ENCODE data around the gene CDH22.

Gene CDH22

GRCh38 chr20:46350986-46351267 is 42.6 kb upstream of the CDH22 start:
- H3K27me3 ChIP-seq (ENCODE audit: low read depth, low read length) = no peaks in the 10 kb centered on the region
- H3K27ac ChIP-seq (ENCODE audit: low read length) = no peak overlapping the region
- peaks cover 4 to 27% of the 10 kb centered on the region in 2 donors for H3K36me3 ChIP-seq (ENCODE audit: control insufficient read depth in 1 of 2, insufficient read depth in 2 of 2, low read length in 2 of 2)
- peaks cover 0 to 15% of the 10 kb centered on the region in 2 donors for H3K4me1 ChIP-seq (ENCODE audit: control insufficient read depth in 1 of 2, insufficient read depth in 2 of 2, low read length in 2 of 2)
- no peak overlapping the region for H3K4me3 ChIP-seq (ENCODE audit: low read depth in 1 of 2, low read length in 2 of 2)
- H3K9me3 ChIP-seq (ENCODE audit: control insufficient read depth in 1 of 2, low read length in 2 of 2) = no peaks in the 10 kb centered on the region

- Histone ChIP-seq H3K4me3 (ENCODE audit: low read depth in 1 of 2, low read length in 2 of 2) (no peak overlapping the region), H3K4me1 (ENCODE audit: control insufficient read depth in 1 of 2, insufficient read depth in 2 of 2, low read length in 2 of 2) (peaks cover 0 to 15% of the 10 kb centered on the region in 2 donors), H3K9me3 (ENCODE audit: control insufficient read depth in 1 of 2, low read length in 2 of 2) (no peaks in the 10 kb centered on the region), H3K36me3 (ENCODE audit: control insufficient read depth in 1 of 2, insufficient read depth in 2 of 2, low read length in 2 of 2) (peaks cover 4 to 24% of the 10 kb centered on the region in 2 donors), H3K27ac (ENCODE audit: low read length) (no peak overlapping the region), H3K27me3 (ENCODE audit: low read depth, low read length) (no peaks in the 10 kb centered on the region)
These were observed 42.1 kb upstream of the CDH22 start for GRCh38 chr20:46350201-46350985.

- no peaks in the 10 kb centered on the region for H3K9me3 ChIP-seq (ENCODE audit: control insufficient read depth in 1 of 2, low read length in 2 of 2)
- no peak overlapping the region for H3K4me3 ChIP-seq (ENCODE audit: low read depth in 1 of 2, low read length in 2 of 2)
- peaks cover 0 to 15% of the 10 kb centered on the region in 2 donors for H3K4me1 ChIP-seq (ENCODE audit: control insufficient read depth in 1 of 2, insufficient read depth in 2 of 2, low read length in 2 of 2)
- peaks cover 4 to 22% of the 10 kb centered on the region in 2 donors for H3K36me3 ChIP-seq (ENCODE audit: control insufficient read depth in 1 of 2, insufficient read depth in 2 of 2, low read length in 2 of 2)
- H3K27me3 ChIP-seq (ENCODE audit: low read depth, low read length) = no peaks in the 10 kb centered on the region
- H3K27ac ChIP-seq (ENCODE audit: low read length) = no peak overlapping the region
These were observed 41.4 kb upstream of the CDH22 start for GRCh38 chr20:46349742-46350056.

- no peaks in the 10 kb centered on the region for H3K27me3 ChIP-seq (ENCODE audit: low read depth, low read length)
- H3K9me3 ChIP-seq (ENCODE audit: control insufficient read depth in 1 of 2, low read length in 2 of 2) = no peaks in the 10 kb centered on the region
- H3K27ac ChIP-seq (ENCODE audit: low read length) = no peak overlapping the region
- peaks cover 0 to 15% of the 10 kb centered on the region in 2 donors for H3K4me1 ChIP-seq (ENCODE audit: control insufficient read depth in 1 of 2, insufficient read depth in 2 of 2, low read length in 2 of 2)
- no peak overlapping the region for H3K4me3 ChIP-seq (ENCODE audit: low read depth in 1 of 2, low read length in 2 of 2)
- H3K36me3 ChIP-seq (ENCODE audit: control insufficient read depth in 1 of 2, insufficient read depth in 2 of 2, low read length in 2 of 2) = peaks cover 4 to 22% of the 10 kb centered on the region in 2 donors
These were observed 40.9 kb upstream of the CDH22 start for GRCh38 chr20:46349035-46349741.

GRCh38 chr20:46347841-46348803 is 39.8 kb upstream of the CDH22 start:
- no peak overlapping the region for H3K27ac ChIP-seq (ENCODE audit: low read length)

GRCh38 chr20:46346770-46347169 is 38.5 kb upstream of the CDH22 start:
- H3K36me3 ChIP-seq (ENCODE audit: control insufficient read depth in 1 of 2, insufficient read depth in 2 of 2, low read length in 2 of 2) = peaks cover 4 to 22% of the 10 kb centered on the region in 2 donors
- H3K27ac ChIP-seq (ENCODE audit: low read length) = no peak overlapping the region
- H3K27me3 ChIP-seq (ENCODE audit: low read depth, low read length) = peaks cover 10% of the 10 kb centered on the region
- peaks cover 0 to 27% of the 10 kb centered on the region in 2 donors for H3K4me1 ChIP-seq (ENCODE audit: control insufficient read depth in 1 of 2, insufficient read depth in 2 of 2, low read length in 2 of 2)
- no peak overlapping the region for H3K4me3 ChIP-seq (ENCODE audit: low read depth in 1 of 2, low read length in 2 of 2)
- H3K9me3 ChIP-seq (ENCODE audit: control insufficient read depth in 1 of 2, low read length in 2 of 2) = no peaks in the 10 kb centered on the region

More at GRCh38 chr20:46347841-46348803, 39.8 kb upstream of the CDH22 start:
- Histone ChIP-seq H3K27me3 (ENCODE audit: low read depth, low read length) (peaks cover 3% of the 10 kb centered on the region), H3K36me3 (ENCODE audit: control insufficient read depth in 1 of 2, insufficient read depth in 2 of 2, low read length in 2 of 2) (peaks cover 4 to 22% of the 10 kb centered on the region in 2 donors), H3K9me3 (ENCODE audit: control insufficient read depth in 1 of 2, low read length in 2 of 2) (no peaks in the 10 kb centered on the region), H3K4me1 (ENCODE audit: control insufficient read depth in 1 of 2, insufficient read depth in 2 of 2, low read length in 2 of 2) (peaks cover 0 to 21% of the 10 kb centered on the region in 2 donors), H3K4me3 (ENCODE audit: low read depth in 1 of 2, low read length in 2 of 2) (no peak overlapping the region)

GRCh38 chr20:46344488-46345162 is 36.3 kb upstream of the CDH22 start:
- no peak overlapping the region for H3K27ac ChIP-seq (ENCODE audit: low read length)
- peaks cover 0 to 4% of the 10 kb centered on the region in 2 donors for H3K36me3 ChIP-seq (ENCODE audit: control insufficient read depth in 1 of 2, insufficient read depth in 2 of 2, low read length in 2 of 2)
- H3K27me3 ChIP-seq (ENCODE audit: low read depth, low read length) = peaks cover 13% of the 10 kb centered on the region
- H3K9me3 ChIP-seq (ENCODE audit: control insufficient read depth in 1 of 2, low read length in 2 of 2) = no peaks in the 10 kb centered on the region
- peaks cover 0 to 33% of the 10 kb centered on the region in 2 donors for H3K4me1 ChIP-seq (ENCODE audit: control insufficient read depth in 1 of 2, insufficient read depth in 2 of 2, low read length in 2 of 2)
- no peak overlapping the region for H3K4me3 ChIP-seq (ENCODE audit: low read depth in 1 of 2, low read length in 2 of 2)

- Histone ChIP-seq H3K4me3 (ENCODE audit: low read depth in 1 of 2, low read length in 2 of 2) (no peak overlapping the region), H3K36me3 (ENCODE audit: control insufficient read depth in 1 of 2, insufficient read depth in 2 of 2, low read length in 2 of 2) (peaks cover 0 to 4% of the 10 kb centered on the region in 2 donors), H3K27me3 (ENCODE audit: low read depth, low read length) (peaks cover 19% of the 10 kb centered on the region), H3K27ac (ENCODE audit: low read length) (no peak overlapping the region), H3K4me1 (ENCODE audit: control insufficient read depth in 1 of 2, insufficient read depth in 2 of 2, low read length in 2 of 2) (peaks cover 0 to 28% of the 10 kb centered on the region in 2 donors), H3K9me3 (ENCODE audit: control insufficient read depth in 1 of 2, low read length in 2 of 2) (no peaks in the 10 kb centered on the region)
These were observed 35.7 kb upstream of the CDH22 start for GRCh38 chr20:46343975-46344357.

GRCh38 chr20:46343348-46343974 is 35.2 kb upstream of the CDH22 start:
- H3K9me3 ChIP-seq (ENCODE audit: control insufficient read depth in 1 of 2, low read length in 2 of 2) = no peaks in the 10 kb centered on the region

GRCh38 chr20:46342451-46343347 is 34.4 kb upstream of the CDH22 start:
- peaks cover 19% of the 10 kb centered on the region for H3K27me3 ChIP-seq (ENCODE audit: low read depth, low read length)
- H3K9me3 ChIP-seq (ENCODE audit: control insufficient read depth in 1 of 2, low read length in 2 of 2) = no peaks in the 10 kb centered on the region

More at GRCh38 chr20:46343348-46343974, 35.2 kb upstream of the CDH22 start:
- H3K27me3 ChIP-seq (ENCODE audit: low read depth, low read length) = peaks cover 19% of the 10 kb centered on the region
- peaks cover 0 to 23% of the 10 kb centered on the region in 2 donors for H3K4me1 ChIP-seq (ENCODE audit: control insufficient read depth in 1 of 2, insufficient read depth in 2 of 2, low read length in 2 of 2)
- no peak overlapping the region for H3K27ac ChIP-seq (ENCODE audit: low read length)
- peaks cover 0 to 4% of the 10 kb centered on the region in 2 donors for H3K36me3 ChIP-seq (ENCODE audit: control insufficient read depth in 1 of 2, insufficient read depth in 2 of 2, low read length in 2 of 2)
- H3K4me3 ChIP-seq (ENCODE audit: low read depth in 1 of 2, low read length in 2 of 2) = no peak overlapping the region

More at GRCh38 chr20:46342451-46343347, 34.4 kb upstream of the CDH22 start:
- Histone ChIP-seq H3K4me1 (ENCODE audit: control insufficient read depth in 1 of 2, insufficient read depth in 2 of 2, low read length in 2 of 2) (peaks cover 0 to 19% of the 10 kb centered on the region in 2 donors), H3K36me3 (ENCODE audit: control insufficient read depth in 1 of 2, insufficient read depth in 2 of 2, low read length in 2 of 2) (peaks cover 0 to 4% of the 10 kb centered on the region in 2 donors), H3K27ac (ENCODE audit: low read length) (no peak overlapping the region), H3K4me3 (ENCODE audit: low read depth in 1 of 2, low read length in 2 of 2) (no peak overlapping the region)

Measured in muscle layer of duodenum (tissue), 2 donors.